ENCODE results near the gene TNS4. TPM values are rescaled to one million over a fixed set of nuclear protein-coding genes. Genes with fewer than 3 reads are reported as not detected.

Gene TNS4
- total and polyA plus RNA-seq, 9 of the 15 experiments (the other 6 are each of a cell fraction or from before 2014, with no cell fraction given) = 0.04 to 0.73 (median 0.24) TPM; not detected in 1

GRCh38 chr17:40536295-40537171 is 35.1 kb upstream of the TNS4 start (continued):
- TF ChIP-seq SNAPC5 (CRISPR knock-in tag; IDR thresholded peaks at IDR 0.05) (no peak), DPF2 (IDR thresholded peaks at IDR 0.05) (peak; percentile 97), HSF4 (CRISPR knock-in tag; IDR thresholded peaks at IDR 0.05; ENCODE audit: borderline replicate concordance) (no peak), RAD51 (IDR thresholded peaks at IDR 0.05; ENCODE audit: borderline replicate concordance, low read depth) (peak; percentile 14; the same call in 1 of the 2 replicates), NFYB (IDR thresholded peaks at IDR 0.05; ENCODE audit: extremely low read depth, insufficient read length) (no peak), MAX (CRISPR knock-in tag; IDR thresholded peaks at IDR 0.05) (peak; percentile 37)

- BruUV-seq (replicated peaks) = no TSS peak
- Histone ChIP-seq H2AFZ (ENCODE audit: low read depth, low read length) (peak overlapping the region; percentile 86), H3K9me1 (ENCODE audit: control insufficient read depth, insufficient read depth, low read length) (peaks cover 2% of the 10 kb centered on the region), H3K4me1 (replicated peaks in 1 of 2; ENCODE audit: control insufficient read depth in 2 of 2, insufficient read depth in 2 of 2, low read length in 2 of 2) (peaks cover 24 to 50% of the 10 kb centered on the region in 2 experiments), H3K9ac (ENCODE audit: insufficient read depth in 1 of 2, low read depth in 2 of 2, low read length in 2 of 2) (peak overlapping the region; percentile 56 to 86; a peak in 3 of 4 replicates), H3K4me3 (no peak overlapping the region), H3K9me3 (replicated peaks; ENCODE audit: control insufficient read depth, insufficient read depth, low read depth, low read length) (no peaks in the 10 kb centered on the region; the same call in 1 of the 2 replicates), H3K4me2 (ENCODE audit: insufficient read depth, low read length) (peak overlapping the region; percentile 74), H3K27ac (ENCODE audit: extremely low read depth, low read depth, low read length) (peak overlapping the region; percentile 78), H4K20me1 (replicated peaks; ENCODE audit: control insufficient read depth, insufficient read depth, low read length) (no peaks in the 10 kb centered on the region), H3K79me2 (ENCODE audit: control insufficient read depth, insufficient read depth, low read length) (no peaks in the 10 kb centered on the region), H3K36me3 (ENCODE audit: control insufficient read depth, insufficient read depth, low read length) (no peaks in the 10 kb centered on the region), H3K27me3 (ENCODE audit: control insufficient read depth in 2 of 2, insufficient read depth in 2 of 2, low read length in 2 of 2) (no peaks in the 10 kb centered on the region)
- WGBS (ENCODE audit: insufficient coverage, low coverage, missing lambda C conversion rate) = 41% methylated on average over 3 of the region's 3 CpGs
- peak in 2 of 4 experiments; percentile 32 to 54 for DNase-seq (ENCODE audit: extremely low read depth in 1 of 4, low spot score in 3 of 4)
- ChIA-PET CTCF (ENCODE audit: low intra/inter-chr PET ratio) (no interaction called here), POLR2A (interaction anchor here (0.6 to 1.4 kb wide), 6 partner anchors 10 to 502 kb away, joined by 3 to 6 read pairs (median 4); no protein-coding TSS in a partner anchor)
- ATAC-seq = no peak; the same call in 2 of the 3 replicates
- no peak for FAIRE-seq
- in situ Hi-C loops (cut with MboI) = loop anchor here (5.0 kb wide), 1 partner anchor 174 kb away; the partner anchor contains the start of gene GJD3
- TF ChIP-seq ZNF740 (CRISPR knock-in tag; IDR thresholded peaks at IDR 0.05) (no peak), ZNF740 (tag; IDR thresholded peaks at IDR 0.05) (0 out of 4 replicates have a peak, but pooled peaks of 1 of the 2 experiments have one; percentile 42), ZNF766 (CRISPR knock-in tag; conservative IDR thresholded peaks at IDR 0.05) (0 out of 2 replicates have a peak, but pooled peaks have one; percentile 38), ZNF184 (CRISPR knock-in tag; IDR thresholded peaks at IDR 0.05) (no peak), MAZ (CRISPR knock-in tag; conservative IDR thresholded peaks at IDR 0.05 in 1 of 2, IDR thresholded peaks at IDR 0.05 in 1 of 2) (no peak)
- intact Hi-C loops (cut with micrococcal nuclease) = loop anchor here (2.0 to 10.0 kb wide), 2 partner anchors 25 to 231 kb away; partner anchors contain the start of gene RARA
Measured at GRCh38 chr17:40535924-40536294, 34.5 kb upstream of the TNS4 start.

Data from K562 (cell line).